DOHH2 (cell line): ENCODE results near the gene ABRACL.

Experiments used
- H3F3A ChIP-seq: fragments of 200-600 bp; sonication (generic), shearing (Covaris generic); 2 replicates; pipeline ENCODE4 v1.6.0; 2016; ENCODE audit warnings: antibody characterized with exemption, mild to moderate bottlenecking; ENCODE audit not compliant: control insufficient read depth, insufficient read depth
- H3K27ac ChIP-seq: fragments of 200-600 bp; sonication (generic); 2 replicates; pipeline ENCODE4 v1.5.1; 2014; ENCODE audit warnings: low read depth, mild to moderate bottlenecking, low read length, moderate library complexity
- H3K27me3 ChIP-seq: fragments of 200-600 bp; sonication (generic); 2 replicates; pipeline ENCODE4 v1.6.1; 2014; ENCODE audit warnings: mild to moderate bottlenecking, low read length, mixed read lengths; ENCODE audit not compliant: control insufficient read depth
- H3K36me3 ChIP-seq: fragments of 200-600 bp; sonication (generic); 2 replicates; pipeline ENCODE4 v1.6.1; 2014; ENCODE audit warnings: mild to moderate bottlenecking, low read length, moderate library complexity, mixed read lengths; ENCODE audit not compliant: control insufficient read depth
- H3K4me1 ChIP-seq: fragments of 200-600 bp; sonication (generic); 2 replicates; pipeline ENCODE4 v1.6.1; 2014; ENCODE audit warnings: mild to moderate bottlenecking, low read length, mixed read lengths; ENCODE audit not compliant: control insufficient read depth
- H3K4me2 ChIP-seq: fragments of 200-600 bp; sonication (generic); 2 replicates; pipeline ENCODE4 v1.6.0; 2014; ENCODE audit warnings: mild to moderate bottlenecking, low read length, moderate library complexity
- H3K4me3 ChIP-seq: fragments of 200-600 bp; sonication (generic); 2 replicates; pipeline ENCODE4 v1.5.1; 2014; ENCODE audit warnings: mild to moderate bottlenecking, low read length, mixed read lengths
- H3K79me2 ChIP-seq: fragments of 200-600 bp; sonication (generic); 2 replicates; pipeline ENCODE4 v1.6.1; 2014; ENCODE audit warnings: mild to moderate bottlenecking, low read length, mixed read lengths; ENCODE audit not compliant: control insufficient read depth
- H3K9me2 ChIP-seq: fragments of 200-600 bp; sonication (generic); replicated peaks from 2 replicates; pipeline ENCODE4 v1.6.1; 2014; ENCODE audit warnings: mild to moderate bottlenecking, low read length, mixed read lengths; ENCODE audit not compliant: control insufficient read depth
- H3K9me3 ChIP-seq: fragments of 200-600 bp; sonication (generic); 2 replicates; pipeline ENCODE4 v1.6.1; 2014; ENCODE audit warnings: antibody characterized with exemption, low read length, mixed read lengths; ENCODE audit not compliant: control insufficient read depth, insufficient read depth
- H4K20me1 ChIP-seq: fragments of 200-600 bp; sonication (generic); 2 replicates; pipeline ENCODE4 v1.6.0; 2014; ENCODE audit warnings: low read depth, mild to moderate bottlenecking, antibody characterized with exemption, low read length, moderate library complexity; ENCODE audit not compliant: control insufficient read depth, insufficient read depth
- CTCF ChIP-seq: fragments of 200-600 bp; sonication (generic); IDR thresholded peaks from one replicate; pipeline ENCODE4 v1.5.1; 2014; ENCODE audit warnings: antibody characterized with exemption, mild to moderate bottlenecking, low read depth, low read length; ENCODE audit not compliant: poor library complexity, severe bottlenecking
- EZH2phosphoT487 ChIP-seq: fragments of 200-600 bp; sonication (generic); IDR thresholded peaks from 2 replicates; pipeline ENCODE4 v1.6.1; 2017; ENCODE audit warnings: borderline replicate concordance, mild to moderate bottlenecking, antibody characterized with exemption, low read length, moderate library complexity, mixed read lengths

The ABRACL gene

DNA sequence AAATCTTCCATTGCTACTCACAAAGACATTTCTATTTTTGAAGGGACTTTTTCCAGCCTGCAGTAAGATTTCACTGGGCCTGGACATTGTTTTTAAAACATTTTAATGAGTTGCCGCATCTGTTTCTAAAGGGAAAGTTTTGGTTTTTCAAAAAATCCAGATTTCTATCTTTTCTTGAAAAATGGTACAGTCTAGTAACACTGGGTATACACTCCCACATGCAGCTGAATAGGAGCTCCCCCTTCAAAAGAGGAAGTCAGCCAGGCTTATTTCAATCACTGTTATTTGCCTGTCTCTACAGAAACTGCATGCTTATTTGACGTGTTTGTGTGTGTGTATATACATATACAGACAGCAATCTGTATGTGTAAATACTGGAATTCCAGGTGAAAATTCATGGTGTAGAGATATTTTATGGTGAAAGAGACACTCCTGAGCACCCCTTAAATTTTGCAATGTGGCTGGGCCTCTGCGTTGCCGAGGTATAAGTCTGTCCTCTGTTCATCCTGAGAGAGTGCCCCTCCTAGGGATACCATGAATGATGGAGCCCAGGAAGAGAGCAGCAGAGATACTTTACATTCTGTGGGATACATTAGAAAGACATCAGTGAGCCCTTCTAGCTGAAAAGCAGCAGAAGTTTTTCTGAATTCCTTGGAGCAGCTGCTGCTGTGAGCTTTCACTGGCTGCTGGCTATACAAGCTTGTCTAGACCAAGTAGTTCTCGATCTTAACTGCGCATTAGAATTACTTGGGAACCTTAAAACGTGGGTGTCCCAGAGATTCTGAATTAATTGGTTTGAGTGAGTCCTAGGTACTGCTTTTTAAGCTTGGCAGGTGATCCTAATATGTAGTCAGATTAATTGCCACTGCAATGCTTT is 12.0 kb upstream of the ABRACL start:
- Histone ChIP-seq H3K4me3 (peak overlapping the region; percentile 51), H3K9me2 (no peaks in the 10 kb centered on the region), H3K36me3 (no peaks in the 10 kb centered on the region), H4K20me1 (no peaks in the 10 kb centered on the region), H3K27me3 (no peaks in the 10 kb centered on the region), H3K4me1 (peaks cover 17% of the 10 kb centered on the region), H3K9me3 (no peaks in the 10 kb centered on the region), H3F3A (no peaks in the 10 kb centered on the region), H3K27ac (no peak overlapping the region), H3K79me2 (no peaks in the 10 kb centered on the region), H3K4me2 (peak overlapping the region; percentile 64)
- TF ChIP-seq EZH2phosphoT487 = no peak
- TF ChIP-seq CTCF = no peak

- Histone ChIP-seq H3K79me2 (no peaks in the 10 kb centered on the region), H3F3A (no peaks in the 10 kb centered on the region), H3K36me3 (no peaks in the 10 kb centered on the region), H3K9me2 (no peaks in the 10 kb centered on the region), H3K27ac (no peak overlapping the region), H3K27me3 (no peaks in the 10 kb centered on the region), H3K9me3 (no peaks in the 10 kb centered on the region), H3K4me2 (peak overlapping the region; percentile 64), H3K4me1 (peaks cover 17% of the 10 kb centered on the region), H4K20me1 (no peaks in the 10 kb centered on the region), H3K4me3 (no peak overlapping the region)
- no peak for TF ChIP-seq CTCF
- TF ChIP-seq EZH2phosphoT487 = no peak
Measured at GRCh38 chr6:139017227-139017626, 11.3 kb upstream of the ABRACL start.

GRCh38 chr6:139019722-139020121 is 8.8 kb upstream of the ABRACL start:
- Histone ChIP-seq H3K4me2 (no peak overlapping the region), H3K27me3 (no peaks in the 10 kb centered on the region), H3K4me1 (peaks cover 17% of the 10 kb centered on the region), H3K27ac (no peak overlapping the region), H4K20me1 (no peaks in the 10 kb centered on the region), H3K36me3 (no peaks in the 10 kb centered on the region), H3K4me3 (no peak overlapping the region), H3K9me2 (no peaks in the 10 kb centered on the region), H3K79me2 (no peaks in the 10 kb centered on the region), H3K9me3 (no peaks in the 10 kb centered on the region), H3F3A (no peaks in the 10 kb centered on the region)
- TF ChIP-seq EZH2phosphoT487 (no peak), CTCF (no peak)
